Upper lobe of right lung (tissue), 1 donor: ENCODE measurements around the gene FMN1. TPM values are rescaled to one million over a fixed set of nuclear protein-coding genes. Genes with fewer than 3 reads are reported as not detected.
A peak's percentile ranks its signal among the peaks of the same experiment; 100 is the strongest.

Experiments used
- ATAC-seq: fragments of 200-7000 bp; cut with Tn5 transposase; one replicate; pipeline ENCODE4 v1.9.1; 2020; ENCODE audit warnings: mild to moderate bottlenecking, moderate library complexity
- DNase-seq: peaks from one replicate; pipeline ENCODE4 v3.0.0-alpha.2; 2020
- H3K27ac ChIP-seq: fragments of 200-600 bp; one replicate; pipeline ENCODE4 v1.8.0; 2022
- H3K27me3 ChIP-seq: fragments of 200-600 bp; one replicate; pipeline ENCODE4 v1.8.0; 2022; ENCODE audit warnings: mild to moderate bottlenecking
- H3K36me3 ChIP-seq: fragments of 200-600 bp; one replicate; pipeline ENCODE4 v1.8.0; 2022
- H3K4me1 ChIP-seq: fragments of 200-600 bp; one replicate; pipeline ENCODE4 v1.8.0; 2022
- H3K4me3 ChIP-seq: fragments of 200-600 bp; one replicate; pipeline ENCODE4 v1.8.0; 2022; ENCODE audit warnings: mild to moderate bottlenecking
- H3K9me3 ChIP-seq: fragments of 200-600 bp; one replicate; pipeline ENCODE4 v1.8.0; 2022
- CTCF ChIP-seq: fragments of 200-600 bp; IDR thresholded peaks from one replicate; pipeline ENCODE4 v1.8.0; 2022; ENCODE audit warnings: antibody characterized with exemption
- intact Hi-C: fragments of 100-400 bp; cut with DNase I; formaldehyde crosslinking; loops from one replicate; pipeline ENCODE4 v1.11.0; 2022
- total RNA-seq: library from RNA; stranded (reverse); fragmentation: NEBNext Ultra II Directional; extraction: Animal tissue kit (Norgen Biotek cat#: 25700); gene quantifications from one replicate; pipeline ENCODE4 v1.2.1, GENCODE V29; 2021
- donor health status: DM: no; HTN: yes; CAD: no; lungs with severe emphysema.

FMN1 gene
- total RNA-seq, 1 donor from 2014 or later = 33.5 TPM

GRCh38 chr15:33131552-33132232 is 62.8 kb downstream of the FMN1 start:
- intact Hi-C loops = no loop called here
- no peak for TF ChIP-seq CTCF
- no peak overlapping the region for H3K4me3 ChIP-seq
- peaks cover 24% of the 10 kb centered on the region for H3K4me1 ChIP-seq
- ATAC-seq = no peak
- H3K27ac ChIP-seq = no peak overlapping the region
- no peaks in the 10 kb centered on the region for H3K36me3 ChIP-seq
- H3K27me3 ChIP-seq = no peaks in the 10 kb centered on the region
- H3K9me3 ChIP-seq = no peaks in the 10 kb centered on the region
- no peak for DNase-seq

- Histone ChIP-seq H3K9me3 (no peaks in the 10 kb centered on the region), H3K27ac (no peak overlapping the region), H3K4me3 (no peak overlapping the region), H3K4me1 (peaks cover 17% of the 10 kb centered on the region), H3K36me3 (no peaks in the 10 kb centered on the region), H3K27me3 (no peaks in the 10 kb centered on the region)
- TF ChIP-seq CTCF = no peak
- ATAC-seq (peak; percentile 81), DNase-seq (peak; percentile 67)
- intact Hi-C loops = no loop called here
Measured at GRCh38 chr15:33126559-33127290, 67.8 kb downstream of the FMN1 start.

- peak; percentile 38 for ATAC-seq
- Histone ChIP-seq H3K27me3 (no peaks in the 10 kb centered on the region), H3K4me1 (peaks cover 17% of the 10 kb centered on the region), H3K36me3 (no peaks in the 10 kb centered on the region), H3K4me3 (no peak overlapping the region), H3K27ac (no peak overlapping the region), H3K9me3 (no peaks in the 10 kb centered on the region)
- no peak for DNase-seq
- intact Hi-C loops = no loop called here
- no peak for TF ChIP-seq CTCF
Measured at GRCh38 chr15:33125894-33126537, 68.5 kb downstream of the FMN1 start.

- Histone ChIP-seq H3K36me3 (no peaks in the 10 kb centered on the region), H3K4me1 (peaks cover 17% of the 10 kb centered on the region), H3K4me3 (no peak overlapping the region), H3K9me3 (no peaks in the 10 kb centered on the region), H3K27ac (no peak overlapping the region), H3K27me3 (no peaks in the 10 kb centered on the region)
- DNase-seq = no peak
- intact Hi-C loops = no loop called here
- TF ChIP-seq CTCF = no peak
- no peak for ATAC-seq
Measured at GRCh38 chr15:33124811-33125210, 69.7 kb downstream of the FMN1 start.

- Histone ChIP-seq H3K4me1 (peaks cover 17% of the 10 kb centered on the region), H3K4me3 (no peak overlapping the region), H3K27ac (no peak overlapping the region), H3K9me3 (no peaks in the 10 kb centered on the region), H3K36me3 (no peaks in the 10 kb centered on the region), H3K27me3 (no peaks in the 10 kb centered on the region)
- intact Hi-C loops = no loop called here
- DNase-seq (no peak), ATAC-seq (no peak)
- no peak for TF ChIP-seq CTCF
Measured at GRCh38 chr15:33124279-33124678, 70.2 kb downstream of the FMN1 start.
